Activated effector memory CD4-positive, alpha-beta T cell treated with Interleukin-2 at 50 U/mL for 16 hours (primary cell): ENCODE measurements around the gene RBM17.
"Not testable (repeated sequence)": the region's sequence is repeated elsewhere in the genome, so short reads cannot be mapped to it uniquely, and the experiment has no call there.

Experiments used
- DNase-seq: peaks from one replicate; pipeline ENCODE4 v3.0.0-alpha.2; 2020

The RBM17 gene, protein sequence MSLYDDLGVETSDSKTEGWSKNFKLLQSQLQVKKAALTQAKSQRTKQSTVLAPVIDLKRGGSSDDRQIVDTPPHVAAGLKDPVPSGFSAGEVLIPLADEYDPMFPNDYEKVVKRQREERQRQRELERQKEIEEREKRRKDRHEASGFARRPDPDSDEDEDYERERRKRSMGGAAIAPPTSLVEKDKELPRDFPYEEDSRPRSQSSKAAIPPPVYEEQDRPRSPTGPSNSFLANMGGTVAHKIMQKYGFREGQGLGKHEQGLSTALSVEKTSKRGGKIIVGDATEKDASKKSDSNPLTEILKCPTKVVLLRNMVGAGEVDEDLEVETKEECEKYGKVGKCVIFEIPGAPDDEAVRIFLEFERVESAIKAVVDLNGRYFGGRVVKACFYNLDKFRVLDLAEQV

DNA sequence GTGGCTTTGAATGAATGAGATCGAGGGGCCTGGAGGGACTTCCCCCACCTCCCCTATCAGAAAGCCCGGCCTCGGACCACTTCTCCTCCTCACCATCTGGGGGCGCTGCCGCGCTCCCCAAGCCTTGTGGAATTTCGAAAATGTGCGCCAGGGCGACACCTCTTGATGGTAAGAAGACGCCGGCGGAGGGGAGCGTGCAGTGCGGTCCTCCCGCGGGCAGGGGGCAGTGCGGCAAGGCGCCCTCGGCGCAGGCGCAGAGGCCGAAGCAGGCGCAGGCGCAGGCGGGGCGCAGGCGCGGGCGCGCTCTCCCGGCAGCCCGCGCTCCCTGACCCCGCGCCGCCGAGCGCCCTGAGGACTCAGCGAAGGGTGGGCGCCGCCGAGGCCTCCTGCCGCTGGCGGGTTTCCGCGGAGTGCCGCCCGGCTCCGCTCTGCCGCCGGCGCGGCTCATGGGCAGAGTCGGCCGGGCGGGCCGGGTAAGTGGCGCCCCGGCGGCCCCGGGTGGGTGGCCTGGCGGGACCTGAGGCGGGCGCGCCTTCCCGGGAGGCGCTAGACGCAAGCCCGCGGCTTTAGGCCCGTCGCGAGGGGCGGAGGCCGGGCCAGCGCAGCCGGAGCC is at the start of gene RBM17:
TSS of gene RBM17 (plus strand) at position 314 of the 613 bp plus-strand sequence. CDS start 8,032 bp downstream, outside the sequence.
- DNase-seq, result peak; percentile 98

- DNase-seq, result no peak
Measured at GRCh38 chr10:6039711-6040110, 49.1 kb upstream of the RBM17 start.

GRCh38 chr10:6040205-6040604 is 48.6 kb upstream of the RBM17 start:
- no peak for DNase-seq

DNA sequence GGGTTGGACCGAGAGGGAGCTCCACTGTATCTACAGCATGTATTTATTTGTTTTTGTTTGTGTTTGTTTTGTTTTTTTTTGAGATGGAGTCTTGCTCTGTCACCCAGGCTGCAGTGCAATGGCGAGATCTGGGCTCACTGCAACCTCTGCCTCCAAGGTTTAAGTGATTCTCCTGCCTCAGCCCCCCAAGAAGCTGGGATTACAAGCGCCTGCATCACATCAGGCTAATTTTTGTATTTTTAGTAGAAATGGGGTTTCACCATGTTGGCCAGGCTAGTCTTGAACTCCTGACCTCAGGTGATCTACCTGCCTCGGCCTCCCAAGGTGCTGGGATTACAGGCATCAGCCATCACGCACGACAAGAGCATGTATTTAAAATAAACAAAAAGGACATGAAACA is 45.5 kb upstream of the RBM17 start:
- DNase-seq, result not testable (repeated sequence)

DNA sequence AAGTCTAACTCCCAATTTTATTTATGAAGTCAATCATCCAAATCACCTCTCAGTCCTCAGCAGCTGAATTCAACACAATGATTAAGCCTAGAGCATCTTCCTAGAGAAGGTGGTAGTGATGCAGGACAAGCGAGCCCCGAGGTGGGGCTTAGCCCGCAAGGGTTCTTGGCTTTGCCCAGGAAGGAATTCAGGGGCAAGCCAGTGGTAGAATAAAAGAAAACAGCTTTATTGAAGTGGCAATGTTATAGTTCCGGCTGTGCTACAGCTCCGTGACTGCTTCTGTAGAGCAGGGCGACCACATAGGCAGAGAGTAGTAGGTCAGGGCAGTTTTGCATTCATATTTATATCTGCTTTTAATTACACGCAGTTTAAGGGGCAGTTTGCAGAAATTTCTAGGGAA is 44.8 kb upstream of the RBM17 start:
- no peak for DNase-seq

DNA sequence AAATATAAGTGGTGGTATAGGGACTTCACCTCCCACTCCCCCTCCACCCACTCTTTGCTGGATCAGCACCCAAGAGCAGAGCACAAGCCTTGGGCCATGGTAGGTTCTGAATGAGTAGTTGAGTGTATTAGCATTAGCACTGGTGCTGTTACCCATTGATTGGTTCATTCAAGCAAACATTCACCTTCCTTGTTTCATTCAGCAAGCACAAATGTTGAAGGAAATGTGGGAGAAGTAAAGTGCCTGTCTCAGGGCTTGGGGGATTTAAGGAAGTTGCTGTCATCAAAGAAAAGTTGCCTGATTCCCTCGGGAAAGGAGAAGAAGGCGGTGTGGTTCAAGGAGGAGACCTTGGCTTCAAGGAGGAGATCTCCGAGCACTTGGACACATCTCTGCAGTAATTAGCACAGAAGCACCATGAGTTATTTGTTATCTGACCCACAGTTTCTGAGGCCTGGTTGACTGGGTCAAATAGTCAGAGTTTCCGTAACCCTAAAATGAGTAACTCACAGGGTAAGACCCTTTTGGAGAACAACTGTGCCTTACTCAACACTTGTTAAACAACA is 44.0 kb upstream of the RBM17 start:
- DNase-seq, result no peak

- no peak for DNase-seq
Measured at GRCh38 chr10:6045314-6045848, 43.5 kb upstream of the RBM17 start.

GRCh38 chr10:6045878-6046772 is 42.7 kb upstream of the RBM17 start:
- DNase-seq, result no peak

DNA sequence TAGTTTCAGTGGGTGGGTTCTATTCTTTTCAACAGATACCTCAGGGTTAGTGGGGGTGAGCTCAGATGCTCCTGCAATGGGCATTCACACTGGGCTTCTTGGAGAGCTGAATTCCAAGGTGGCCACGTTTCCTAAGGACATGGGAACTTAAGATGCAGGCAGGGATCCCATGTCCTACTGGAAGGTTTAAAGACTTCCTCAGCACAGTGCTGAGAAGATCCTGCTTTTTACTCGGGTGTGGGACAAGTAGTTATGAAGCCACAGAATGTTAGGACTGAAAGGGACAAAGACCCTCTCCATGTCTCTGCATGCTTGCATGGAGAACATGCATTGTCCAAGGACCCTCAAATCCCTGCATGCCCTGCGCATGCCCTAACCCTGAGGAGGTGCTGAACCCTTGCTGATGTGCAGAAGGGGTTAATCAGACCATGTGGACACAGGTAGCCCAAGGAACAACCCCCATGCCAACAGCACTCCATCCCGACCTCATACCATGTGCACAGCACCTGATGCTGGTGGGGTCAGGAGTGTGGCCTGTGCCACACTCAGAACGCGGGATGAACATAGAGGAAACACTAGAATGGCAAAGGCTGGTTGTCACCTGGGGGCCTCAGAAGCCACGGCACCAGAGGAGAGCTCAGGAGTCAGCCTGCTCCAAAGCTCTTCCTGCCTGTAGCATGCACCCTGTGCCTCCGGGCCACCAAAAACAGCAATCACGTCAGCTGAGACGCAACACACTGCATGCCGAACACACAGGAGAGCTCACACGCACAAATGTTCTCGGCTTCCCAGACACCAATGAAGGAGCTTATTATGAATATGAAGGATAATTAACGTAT is 41.8 kb upstream of the RBM17 start:
- no peak for DNase-seq

DNA sequence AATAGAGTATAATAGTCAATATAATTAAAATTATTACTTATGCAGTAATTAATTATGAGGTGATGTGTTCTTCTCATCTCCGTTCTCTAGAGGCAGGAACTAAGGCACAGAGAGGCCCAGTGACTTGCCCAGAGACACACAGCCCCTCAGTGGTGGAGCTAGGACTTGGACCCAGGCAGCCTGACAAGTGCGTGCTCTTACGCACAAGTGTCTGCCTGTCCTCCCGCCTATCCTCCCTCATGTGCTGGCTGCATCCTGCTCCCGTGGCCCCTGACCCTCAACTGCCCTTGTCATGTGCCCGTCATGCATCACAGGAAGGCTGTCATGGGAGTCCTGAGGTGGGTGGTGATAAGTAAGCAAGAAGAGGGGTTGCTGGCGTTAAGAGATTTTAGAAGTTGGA is 41.0 kb upstream of the RBM17 start:
- no peak for DNase-seq

- DNase-seq, result no peak
Measured at GRCh38 chr10:6048281-6049030, 40.4 kb upstream of the RBM17 start.

DNA sequence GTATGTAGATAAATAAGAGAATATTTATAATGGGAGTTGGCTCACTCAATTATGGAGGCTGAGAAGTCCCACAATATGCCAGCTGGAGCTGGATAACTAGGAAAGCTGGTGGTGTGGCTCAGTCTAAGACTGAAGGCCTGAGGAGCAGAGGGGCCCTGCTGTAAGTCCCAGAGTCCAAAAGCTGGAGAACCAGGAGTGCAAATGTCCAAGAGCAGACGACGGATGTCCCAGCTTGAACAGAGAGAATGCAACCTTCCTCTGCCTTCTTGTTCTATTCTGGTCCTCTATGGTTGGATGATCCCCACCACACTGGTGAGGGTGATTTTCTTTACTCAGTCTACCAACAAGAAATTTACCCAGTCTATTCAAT is 39.8 kb upstream of the RBM17 start:
- no peak for DNase-seq

GRCh38 chr10:6050801-6051445 is 37.9 kb upstream of the RBM17 start:
- peak; percentile 83 for DNase-seq

DNA sequence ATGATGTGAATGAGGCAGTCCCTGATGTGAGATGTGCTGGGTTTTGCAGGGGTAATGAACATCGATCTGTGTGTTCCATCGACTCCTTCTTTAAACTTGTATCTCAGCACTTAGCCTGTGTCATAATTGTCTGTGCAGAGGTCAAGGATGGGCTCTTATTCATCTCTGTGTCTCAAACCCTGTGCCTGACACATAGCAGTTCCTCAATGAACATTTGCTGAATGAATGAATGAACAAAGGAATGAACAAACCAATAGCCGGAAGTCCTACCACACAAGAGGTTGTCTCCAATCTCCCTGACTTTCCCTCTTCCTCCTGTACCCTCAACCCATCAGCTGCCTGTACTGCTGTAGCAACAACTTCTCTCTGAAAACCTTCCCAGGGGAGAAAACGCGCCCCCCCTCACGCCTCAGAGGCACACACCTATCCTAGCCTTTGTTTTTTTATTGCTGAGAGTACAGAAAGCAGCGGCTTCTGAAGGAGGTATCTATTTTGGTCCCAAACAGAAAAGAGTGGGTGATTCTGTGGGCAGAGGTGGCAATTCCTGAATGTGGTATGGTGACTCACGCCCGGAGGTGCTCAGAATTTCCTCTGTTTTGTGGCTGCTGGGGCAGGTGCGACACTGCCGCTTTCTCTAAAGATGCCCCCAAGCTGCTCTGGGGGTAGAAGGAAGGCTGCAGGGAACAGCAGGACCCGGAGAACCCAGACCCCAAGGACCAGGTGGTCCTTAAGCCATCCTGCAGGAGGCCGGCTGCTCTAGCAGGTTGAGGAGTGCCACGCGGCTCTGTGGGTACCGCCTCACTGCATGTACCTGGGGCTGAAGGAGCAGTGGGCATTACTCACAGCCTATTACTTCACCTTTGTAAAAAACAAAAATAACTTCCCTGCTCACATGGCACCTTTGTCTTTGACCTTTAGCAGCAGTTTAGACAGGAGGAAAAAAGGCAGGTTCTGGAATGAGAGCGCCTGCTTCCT is 36.3 kb upstream of the RBM17 start:
- DNase-seq, result peak; percentile 73

DNA sequence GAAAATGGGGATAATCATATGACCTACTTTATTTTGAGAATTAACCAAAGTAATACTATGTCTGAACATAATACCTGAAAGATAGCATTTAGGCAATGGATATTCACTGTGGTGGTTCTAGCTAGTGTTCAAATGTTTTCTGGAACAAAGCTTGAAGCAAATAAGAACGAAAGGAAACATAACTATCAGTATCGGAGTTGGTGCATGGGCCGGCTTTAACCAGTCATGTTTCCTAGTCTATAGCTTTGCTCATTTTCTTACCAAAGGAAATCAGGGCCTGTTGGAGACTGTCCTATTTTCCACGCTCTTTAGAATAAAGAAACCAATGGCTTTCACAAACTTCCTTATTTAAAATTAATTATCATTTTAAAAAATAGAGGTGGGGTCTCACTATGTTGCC is 35.5 kb upstream of the RBM17 start:
- no peak for DNase-seq

DNA sequence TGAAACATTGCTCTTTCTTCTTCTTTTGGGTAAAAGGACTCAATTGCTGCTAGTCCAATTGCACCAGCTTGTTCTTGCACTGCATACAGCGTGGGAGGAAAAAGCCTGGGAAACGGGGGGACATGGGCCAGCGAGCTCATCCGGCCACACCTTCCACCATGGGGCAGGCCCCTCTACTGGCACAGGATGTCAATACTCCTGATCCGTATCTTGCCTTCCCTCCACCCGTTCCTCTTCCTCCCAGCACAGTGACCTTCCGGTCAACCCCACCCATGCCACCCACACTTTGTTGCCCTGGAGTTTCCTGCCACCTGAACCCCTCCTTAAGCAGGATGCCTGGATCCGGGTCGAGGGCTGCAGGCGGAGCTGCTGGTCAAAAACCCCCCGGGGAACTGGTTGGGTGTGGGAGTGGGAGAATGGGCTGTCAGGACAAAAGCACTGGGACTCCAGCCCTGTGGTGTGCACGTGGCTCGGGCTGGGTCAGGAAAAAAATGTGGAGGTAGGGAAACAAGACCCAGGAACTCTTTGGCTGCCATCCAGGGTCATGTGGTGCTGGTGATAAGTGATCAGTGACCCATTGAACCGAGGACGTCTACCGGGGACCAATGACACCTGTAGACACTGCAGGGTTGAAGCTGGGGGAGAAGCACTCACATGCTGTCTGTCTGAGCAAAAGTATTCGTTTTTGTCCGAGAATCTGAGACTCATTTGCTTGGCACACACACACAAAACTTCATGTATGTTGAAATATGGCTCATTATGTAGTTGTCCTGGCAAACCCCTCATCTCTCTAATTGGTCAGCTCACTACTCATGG is 34.8 kb upstream of the RBM17 start:
- DNase-seq, result no peak

GRCh38 chr10:6054884-6055283 is 34.0 kb upstream of the RBM17 start:
- no peak for DNase-seq

GRCh38 chr10:6055929-6056328 is 32.9 kb upstream of the RBM17 start:
- no peak for DNase-seq
